ENCODE results near the gene KRT40.
A peak's percentile ranks its signal among the peaks of the same experiment; 100 is the strongest.
"Not testable (repeated sequence)": the region's sequence is repeated elsewhere in the genome, so short reads cannot be mapped to it uniquely, and the experiment has no call there.

KRT40 gene

GRCh38 chr17:41002814-41003213 is 18.7 kb upstream of the KRT40 start:
- CTCF ChIA-PET = no interaction called here
- POLR2A ChIA-PET = no interaction called here
- no peak for TF ChIP-seq FOXK2 (IDR thresholded peaks at IDR 0.05)
- no peak for TF ChIP-seq LEF1 (IDR thresholded peaks at IDR 0.05; ENCODE audit: borderline replicate concordance)
- TF ChIP-seq TARDBP (IDR thresholded peaks at IDR 0.05) = no peak
- TF ChIP-seq ZNF384 (IDR thresholded peaks at IDR 0.05) = no peak
- no peak for TF ChIP-seq FOXA1 (IDR thresholded peaks at IDR 0.05)
- TF ChIP-seq HDGF (IDR thresholded peaks at IDR 0.05; ENCODE audit: borderline replicate concordance) = no peak
- no peak for TF ChIP-seq CTBP1 (IDR thresholded peaks at IDR 0.05; ENCODE audit: borderline replicate concordance)
- TF ChIP-seq SUZ12 (IDR thresholded peaks at IDR 0.05) = no peak
- TF ChIP-seq ELF4 (IDR thresholded peaks at IDR 0.05) = no peak
- TF ChIP-seq SP1 (IDR thresholded peaks at IDR 0.05) = no peak
- no peak for TF ChIP-seq L3MBTL2 (conservative IDR thresholded peaks at IDR 0.05)
- TF ChIP-seq FOXM1 (IDR thresholded peaks at IDR 0.05; ENCODE audit: borderline replicate concordance) = no peak
- no peak for TF ChIP-seq ARNT (IDR thresholded peaks at IDR 0.05)
- TF ChIP-seq NFRKB (IDR thresholded peaks at IDR 0.05) = no peak
- TF ChIP-seq PKNOX1 (IDR thresholded peaks at IDR 0.05) = no peak
- DNase-seq (ENCODE audit: extremely low spot score) = no peak

GRCh38 chr17:41001795-41002194 is 17.7 kb upstream of the KRT40 start:
- ChIA-PET CTCF (no interaction called here), POLR2A (no interaction called here)
- TF ChIP-seq FOXK2 (IDR thresholded peaks at IDR 0.05) (no peak), CTBP1 (IDR thresholded peaks at IDR 0.05; ENCODE audit: borderline replicate concordance) (no peak), ELF4 (IDR thresholded peaks at IDR 0.05) (no peak), PKNOX1 (IDR thresholded peaks at IDR 0.05) (peak; percentile 49)
- DNase-seq (ENCODE audit: extremely low spot score) = no peak

- POLR2A ChIA-PET; DNase-seq (ENCODE audit: extremely low spot score); CTCF ChIA-PET: not testable (repeated sequence)
Measured at GRCh38 chr17:40999563-40999962, 15.4 kb upstream of the KRT40 start, which contains the start of gene KRTAP3-2. KRTAP3-2 (minus strand) TSS chr17:40999906; CDS start chr17:40999853, 53 bp downstream.

- POLR2A ChIA-PET = no interaction called here
- CTCF ChIA-PET = no interaction called here
- DNase-seq (ENCODE audit: extremely low spot score) = no peak
Measured at GRCh38 chr17:40997361-40997760, 13.2 kb upstream of the KRT40 start.

GRCh38 chr17:40996829-40997228 is 12.7 kb upstream of the KRT40 start:
- TF ChIP-seq NFRKB (IDR thresholded peaks at IDR 0.05) (no peak), HDGF (IDR thresholded peaks at IDR 0.05; ENCODE audit: borderline replicate concordance) (no peak), PKNOX1 (IDR thresholded peaks at IDR 0.05) (no peak), BHLHE40 (IDR thresholded peaks at IDR 0.05; ENCODE audit: borderline replicate concordance) (no peak), FOXA1 (IDR thresholded peaks at IDR 0.05) (no peak), ZNF384 (IDR thresholded peaks at IDR 0.05) (no peak), FOXK2 (IDR thresholded peaks at IDR 0.05) (no peak), L3MBTL2 (conservative IDR thresholded peaks at IDR 0.05) (no peak), SUZ12 (IDR thresholded peaks at IDR 0.05) (no peak), ARNT (IDR thresholded peaks at IDR 0.05) (no peak), LEF1 (IDR thresholded peaks at IDR 0.05; ENCODE audit: borderline replicate concordance) (no peak), CTBP1 (IDR thresholded peaks at IDR 0.05; ENCODE audit: borderline replicate concordance) (no peak), TARDBP (IDR thresholded peaks at IDR 0.05) (no peak), ELF4 (IDR thresholded peaks at IDR 0.05) (no peak), SP1 (IDR thresholded peaks at IDR 0.05) (no peak)
- ChIA-PET CTCF (no interaction called here), POLR2A (no interaction called here)
- DNase-seq (ENCODE audit: extremely low spot score) = no peak

More at GRCh38 chr17:40997361-40997760, 13.2 kb upstream of the KRT40 start:
- TF ChIP-seq HDGF (IDR thresholded peaks at IDR 0.05; ENCODE audit: borderline replicate concordance) (no peak), BHLHE40 (IDR thresholded peaks at IDR 0.05; ENCODE audit: borderline replicate concordance) (no peak), SP1 (IDR thresholded peaks at IDR 0.05) (no peak), FOXM1 (IDR thresholded peaks at IDR 0.05; ENCODE audit: borderline replicate concordance) (no peak), LEF1 (IDR thresholded peaks at IDR 0.05; ENCODE audit: borderline replicate concordance) (no peak), TARDBP (IDR thresholded peaks at IDR 0.05) (no peak), SUZ12 (IDR thresholded peaks at IDR 0.05) (no peak), FOXA1 (IDR thresholded peaks at IDR 0.05) (no peak), PKNOX1 (IDR thresholded peaks at IDR 0.05) (no peak), ARNT (IDR thresholded peaks at IDR 0.05) (no peak), CTBP1 (IDR thresholded peaks at IDR 0.05; ENCODE audit: borderline replicate concordance) (no peak), L3MBTL2 (conservative IDR thresholded peaks at IDR 0.05) (no peak), ELF4 (IDR thresholded peaks at IDR 0.05) (no peak), ZNF384 (IDR thresholded peaks at IDR 0.05) (no peak), FOXK2 (IDR thresholded peaks at IDR 0.05) (no peak), NFRKB (IDR thresholded peaks at IDR 0.05) (no peak)

GRCh38 chr17:40995116-40995515 is 11.0 kb upstream of the KRT40 start:
- TF ChIP-seq PKNOX1 (IDR thresholded peaks at IDR 0.05) = no peak
- no peak for TF ChIP-seq SP1 (IDR thresholded peaks at IDR 0.05)
- no peak for TF ChIP-seq BHLHE40 (IDR thresholded peaks at IDR 0.05; ENCODE audit: borderline replicate concordance)
- TF ChIP-seq FOXM1 (IDR thresholded peaks at IDR 0.05; ENCODE audit: borderline replicate concordance) = no peak
- no peak for TF ChIP-seq ZNF384 (IDR thresholded peaks at IDR 0.05)
- no peak for TF ChIP-seq CTBP1 (IDR thresholded peaks at IDR 0.05; ENCODE audit: borderline replicate concordance)
- TF ChIP-seq LEF1 (IDR thresholded peaks at IDR 0.05; ENCODE audit: borderline replicate concordance) = no peak
- no peak for TF ChIP-seq NFRKB (IDR thresholded peaks at IDR 0.05)
- TF ChIP-seq HDGF (IDR thresholded peaks at IDR 0.05; ENCODE audit: borderline replicate concordance) = no peak
- no peak for TF ChIP-seq ARNT (IDR thresholded peaks at IDR 0.05)
- TF ChIP-seq FOXA1 (IDR thresholded peaks at IDR 0.05) = no peak
- no peak for TF ChIP-seq L3MBTL2 (conservative IDR thresholded peaks at IDR 0.05)
- POLR2A ChIA-PET = no interaction called here

More at GRCh38 chr17:40995116-40995515, 11.0 kb upstream of the KRT40 start:
- CTCF ChIA-PET = interaction anchor here (0.6 to 0.7 kb wide), 2 partner anchors 66 to 340 kb away, joined by 6 to 7 read pairs; no protein-coding TSS in a partner anchor
- DNase-seq (ENCODE audit: extremely low spot score) = no peak

Measured in HEK293T (cell line).